IPS DF 6.9 (cell line): ENCODE results near the gene EIF5AL1.
"Not testable (repeated sequence)": the region's sequence is repeated elsewhere in the genome, so short reads cannot be mapped to it uniquely, and the experiment has no call there.

Experiments
- DNase-seq: peaks from one replicate; pipeline ENCODE4 v3.0.0-alpha.2; 2013; ENCODE audit warnings: low read depth, low spot score
- H3K27ac ChIP-seq: one replicate; pipeline ENCODE4 v1.5.1; 2013; ENCODE audit warnings: low read length, control low read depth
- H3K27me3 ChIP-seq: 2 replicates; pipeline ENCODE4 v1.6.1; 2013; ENCODE audit warnings: mild to moderate bottlenecking, low read length; ENCODE audit not compliant: control insufficient read depth, insufficient read depth
- H3K36me3 ChIP-seq: 2 replicates; pipeline ENCODE4 v1.6.1; 2013; ENCODE audit warnings: low read length; ENCODE audit not compliant: control insufficient read depth, insufficient read depth
- H3K4me1 ChIP-seq: 2 replicates; pipeline ENCODE4 v1.6.1; 2013; ENCODE audit warnings: low read length; ENCODE audit not compliant: control insufficient read depth, insufficient read depth
- H3K4me3 ChIP-seq: 2 replicates; pipeline ENCODE4 v1.5.1; 2013; ENCODE audit warnings: mild to moderate bottlenecking, low read length
- H3K9me3 ChIP-seq: 2 replicates; pipeline ENCODE4 v1.6.1; 2013; ENCODE audit warnings: low read length, inconsistent platforms; ENCODE audit not compliant: control insufficient read depth, insufficient read depth
- WGBS: extraction: QIAGEN DNeasy Blood & Tissue Kit; methylation state at CpG from one replicate; pipeline ENCODE4 v1.1.7; 2013; ENCODE audit warnings: mixed read lengths, missing lambda C conversion rate; ENCODE audit not compliant: insufficient read length, insufficient coverage; 5-methylcytosine and 5-hydroxymethylcytosine counted together

The EIF5AL1 gene

GRCh38 chr10:79496896-79497295, 15.4 kb upstream of the EIF5AL1 start:
- WGBS: no CpG with 5 or more reads among the region's 4 CpGs
- no peaks in the 10 kb centered on the region for H3K36me3 ChIP-seq
- H3K27ac ChIP-seq: no peak overlapping the region
- no peaks in the 10 kb centered on the region for H3K4me1 ChIP-seq
- H3K4me3 ChIP-seq: no peak overlapping the region
- no peak for DNase-seq
- no peaks in the 10 kb centered on the region for H3K9me3 ChIP-seq
- no peaks in the 10 kb centered on the region for H3K27me3 ChIP-seq

GRCh38 chr10:79498291-79498829, 14.0 kb upstream of the EIF5AL1 start:
- no peak for DNase-seq
- no peak overlapping the region for H3K27ac ChIP-seq
- H3K4me3 ChIP-seq: no peak overlapping the region
- no peaks in the 10 kb centered on the region for H3K36me3 ChIP-seq
- no peaks in the 10 kb centered on the region for H3K9me3 ChIP-seq
- no peaks in the 10 kb centered on the region for H3K4me1 ChIP-seq
- no CpG with 5 or more reads among the region's 6 CpGs for WGBS
- H3K27me3 ChIP-seq: no peaks in the 10 kb centered on the region

- Histone ChIP-seq H3K36me3 (no peaks in the 10 kb centered on the region), H3K4me1 (no peaks in the 10 kb centered on the region), H3K27me3 (no peaks in the 10 kb centered on the region), H3K9me3 (no peaks in the 10 kb centered on the region), H3K27ac (no peak overlapping the region), H3K4me3 (no peak overlapping the region)
- no CpG with 5 or more reads among the region's 7 CpGs for WGBS
- no peak for DNase-seq
These were observed 9.6 kb upstream of the EIF5AL1 start for GRCh38 chr10:79502561-79503309.

DNA sequence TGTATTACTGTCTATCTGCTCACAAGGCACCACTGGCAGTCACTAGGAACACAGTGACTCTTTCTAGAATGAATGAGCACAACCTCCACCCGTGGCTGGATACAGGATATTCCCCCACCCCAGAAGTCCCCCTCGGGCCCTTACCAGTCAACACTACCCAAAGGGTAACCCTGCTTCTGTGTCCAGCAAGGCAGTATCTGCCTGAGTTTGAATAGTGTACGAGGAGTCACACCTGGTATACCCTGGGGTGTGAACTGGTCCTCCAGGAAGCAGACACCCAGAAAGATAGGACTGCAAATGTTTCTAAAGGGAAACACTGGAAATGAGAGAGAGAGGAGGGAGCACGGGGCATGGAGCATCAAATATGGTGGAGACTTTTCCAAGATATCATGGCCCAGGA, 8.5 kb upstream of the EIF5AL1 start:
- H3K36me3 ChIP-seq, H3K9me3 ChIP-seq, H3K4me3 ChIP-seq, H3K4me1 ChIP-seq, H3K27ac ChIP-seq, H3K27me3 ChIP-seq, DNase-seq: not testable (repeated sequence)
- no CpG with 5 or more reads among the region's 4 CpGs for WGBS

GRCh38 chr10:79504483-79504882, 7.8 kb upstream of the EIF5AL1 start:
- H3K27ac ChIP-seq, DNase-seq, H3K4me3 ChIP-seq, H3K36me3 ChIP-seq, H3K4me1 ChIP-seq, H3K27me3 ChIP-seq, H3K9me3 ChIP-seq: not testable (repeated sequence)
- no CpG with 5 or more reads among the region's 2 CpGs for WGBS

GRCh38 chr10:79505328-79505727, 7.0 kb upstream of the EIF5AL1 start:
- H3K9me3 ChIP-seq, H3K27me3 ChIP-seq, H3K4me1 ChIP-seq, DNase-seq, H3K36me3 ChIP-seq, H3K4me3 ChIP-seq, H3K27ac ChIP-seq: not testable (repeated sequence)

DNA sequence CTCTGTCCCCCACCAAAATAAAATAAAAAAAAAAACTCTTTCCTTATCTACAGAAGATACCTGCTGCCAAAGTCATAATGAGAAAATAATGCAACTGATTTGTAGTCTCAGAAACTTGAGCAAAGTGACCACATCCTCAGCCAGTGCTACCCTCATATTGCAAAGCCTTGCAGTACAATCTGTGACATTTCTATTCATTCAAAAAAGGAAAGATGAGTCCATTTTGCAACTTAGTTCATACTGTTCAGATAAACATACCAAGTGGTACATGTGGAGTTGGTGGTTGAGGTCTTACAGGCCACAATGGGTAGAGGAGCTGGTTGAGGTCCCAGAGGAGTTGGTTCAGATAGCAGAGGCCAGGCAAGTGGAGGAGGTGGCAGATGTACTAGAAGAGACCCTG, 6.5 kb upstream of the EIF5AL1 start:
- DNase-seq: no peak
- Histone ChIP-seq H3K4me3 (no peak overlapping the region), H3K27ac (no peak overlapping the region), H3K4me1 (no peaks in the 10 kb centered on the region), H3K36me3 (no peaks in the 10 kb centered on the region), H3K27me3 (no peaks in the 10 kb centered on the region), H3K9me3 (no peaks in the 10 kb centered on the region)

DNA sequence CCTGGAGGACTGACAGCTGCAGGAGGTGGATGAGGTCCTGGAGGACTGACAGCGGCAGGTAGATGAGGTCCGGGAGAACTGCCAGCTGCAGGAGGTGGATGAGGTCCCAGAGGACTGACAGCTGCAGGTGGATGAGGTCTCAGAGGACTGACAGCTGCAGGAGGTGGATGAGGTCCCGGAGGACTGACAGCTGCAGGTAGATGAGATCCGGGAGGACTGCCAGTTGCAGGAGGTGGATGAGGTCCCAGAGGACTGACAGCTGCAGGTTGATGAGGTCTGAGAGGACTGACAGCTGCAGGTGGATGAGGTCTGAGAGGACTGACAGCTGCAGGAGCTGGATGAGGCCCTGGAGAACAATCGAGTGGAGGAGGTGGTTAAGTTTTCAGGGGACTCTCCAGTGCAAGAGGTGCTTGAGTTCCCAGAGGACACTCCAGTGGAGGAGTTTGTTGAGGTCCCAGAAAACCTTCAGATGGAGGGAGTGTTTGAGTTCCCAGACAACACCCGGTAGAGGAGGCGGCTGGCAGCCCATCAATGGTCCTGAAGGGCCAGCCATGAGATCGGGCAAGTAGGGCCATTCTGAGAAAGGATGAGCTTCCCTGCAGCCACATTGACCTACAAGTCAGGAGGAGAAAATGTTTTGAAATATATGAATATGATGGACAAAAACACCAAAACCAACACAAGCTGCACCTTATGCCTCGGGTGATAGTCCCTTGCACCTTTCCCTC, 4.7 kb upstream of the EIF5AL1 start:
- Histone ChIP-seq H3K9me3 (no peaks in the 10 kb centered on the region), H3K36me3 (no peaks in the 10 kb centered on the region), H3K27ac (no peak overlapping the region), H3K4me1 (no peaks in the 10 kb centered on the region), H3K4me3 (no peak overlapping the region), H3K27me3 (no peaks in the 10 kb centered on the region)
- DNase-seq: no peak
- no CpG with 5 or more reads among the region's 9 CpGs for WGBS

- not testable (repeated sequence) for DNase-seq, H3K27me3 ChIP-seq, H3K27ac ChIP-seq, H3K36me3 ChIP-seq, H3K9me3 ChIP-seq, H3K4me3 ChIP-seq, H3K4me1 ChIP-seq
- WGBS: no CpG with 5 or more reads among the region's 4 CpGs
These were observed 4.1 kb upstream of the EIF5AL1 start for GRCh38 chr10:79508245-79508644.

GRCh38 chr10:79509306-79509933, 2.9 kb upstream of the EIF5AL1 start:
- no CpG with 5 or more reads among the region's 3 CpGs for WGBS
- H3K36me3 ChIP-seq, H3K27ac ChIP-seq, H3K9me3 ChIP-seq, H3K27me3 ChIP-seq, H3K4me3 ChIP-seq, H3K4me1 ChIP-seq, DNase-seq: not testable (repeated sequence)
